Measurements from ENCODE around the gene AXIN2.

The AXIN2 gene

DNA sequence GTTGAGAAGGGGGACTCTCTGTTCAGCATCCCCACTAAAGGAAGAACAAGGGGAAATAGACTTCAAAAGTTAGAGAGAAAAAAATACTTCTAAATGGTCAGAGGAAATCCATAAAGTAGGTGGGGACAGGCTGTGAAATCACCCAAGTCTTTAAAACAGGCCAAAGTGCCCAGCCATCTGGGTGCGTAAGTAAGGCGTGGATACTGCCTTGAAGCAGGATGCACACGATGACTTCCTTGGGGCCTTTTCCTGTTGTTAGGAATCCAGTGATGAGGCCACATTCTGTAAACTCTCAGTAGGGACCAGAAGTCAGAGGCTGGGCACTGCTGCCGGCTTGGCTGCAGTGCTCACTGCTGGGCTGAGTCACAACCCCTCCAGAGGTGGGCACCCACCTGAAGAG lies 9.2 kb downstream of the AXIN2 start:
- Histone ChIP-seq H3K9me3 (ENCODE audit: insufficient read depth, low read depth, low read length) (no peaks in the 10 kb centered on the region), H3K4me1 (ENCODE audit: insufficient read depth, low read length) (peaks cover 56% of the 10 kb centered on the region), H3K4me3 (ENCODE audit: low read length) (no peak overlapping the region), H3K36me3 (ENCODE audit: insufficient read depth, low read length) (peaks cover 65% of the 10 kb centered on the region), H3K27ac (ENCODE audit: low read depth, low read length) (no peak overlapping the region), H3K9ac (ENCODE audit: low read depth, low read length) (no peak overlapping the region), H3K27me3 (ENCODE audit: insufficient read depth, low read length) (no peaks in the 10 kb centered on the region)
- WGBS: 86% methylated on average over 4 of the region's 4 CpGs

DNA sequence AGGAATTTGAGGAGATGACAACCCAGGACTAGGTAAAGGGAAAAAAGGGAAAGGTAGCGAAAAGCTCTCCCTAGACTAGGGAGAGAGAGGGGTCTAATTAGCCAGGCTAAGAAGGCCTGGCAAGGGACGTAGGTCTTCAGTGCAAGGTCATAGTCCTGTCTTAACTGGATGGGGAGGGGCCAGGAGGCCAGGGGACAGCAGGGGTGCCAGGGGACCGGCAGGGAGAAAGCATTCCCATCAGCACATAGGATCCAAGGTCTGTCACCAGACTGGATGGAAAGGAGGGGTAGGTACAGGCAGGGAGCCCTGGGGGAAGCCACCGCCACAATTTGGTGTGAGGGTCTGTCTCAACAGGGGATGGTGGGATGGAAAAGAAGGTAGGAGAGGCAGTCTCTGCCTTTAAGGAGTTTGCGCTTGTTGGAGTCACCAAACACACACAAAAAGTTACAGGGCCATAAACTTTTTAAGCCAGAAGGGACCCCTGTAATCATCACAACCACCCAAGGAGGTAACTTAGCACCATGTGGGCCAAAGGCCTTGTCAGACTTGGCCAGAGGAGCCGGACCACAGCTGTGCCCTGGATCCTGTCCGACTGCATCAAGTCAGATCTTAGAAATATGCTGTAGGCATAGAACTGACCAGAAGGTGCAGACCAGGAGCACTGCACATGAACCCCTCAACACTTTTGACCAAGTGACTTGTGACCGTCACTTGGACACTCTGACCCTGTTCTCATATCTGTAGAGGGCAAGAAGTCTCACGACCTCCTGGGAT lies 10.0 kb downstream of the AXIN2 start:
- Histone ChIP-seq H3K27me3 (ENCODE audit: insufficient read depth, low read length) (no peaks in the 10 kb centered on the region), H3K9ac (ENCODE audit: low read depth, low read length) (no peak overlapping the region), H3K36me3 (ENCODE audit: insufficient read depth, low read length) (peaks cover 67% of the 10 kb centered on the region), H3K9me3 (ENCODE audit: insufficient read depth, low read depth, low read length) (no peaks in the 10 kb centered on the region), H3K4me3 (ENCODE audit: low read length) (no peak overlapping the region), H3K4me1 (ENCODE audit: insufficient read depth, low read length) (peaks cover 56% of the 10 kb centered on the region), H3K27ac (ENCODE audit: low read depth, low read length) (no peak overlapping the region)
- WGBS: 85% methylated on average over 8 of the region's 9 CpGs

GRCh38 chr17:65550758-65551157 lies 10.7 kb downstream of the AXIN2 start:
- WGBS: 86% methylated on average over 4 of the region's 4 CpGs
- H3K27ac ChIP-seq (ENCODE audit: low read depth, low read length): no peak overlapping the region

DNA sequence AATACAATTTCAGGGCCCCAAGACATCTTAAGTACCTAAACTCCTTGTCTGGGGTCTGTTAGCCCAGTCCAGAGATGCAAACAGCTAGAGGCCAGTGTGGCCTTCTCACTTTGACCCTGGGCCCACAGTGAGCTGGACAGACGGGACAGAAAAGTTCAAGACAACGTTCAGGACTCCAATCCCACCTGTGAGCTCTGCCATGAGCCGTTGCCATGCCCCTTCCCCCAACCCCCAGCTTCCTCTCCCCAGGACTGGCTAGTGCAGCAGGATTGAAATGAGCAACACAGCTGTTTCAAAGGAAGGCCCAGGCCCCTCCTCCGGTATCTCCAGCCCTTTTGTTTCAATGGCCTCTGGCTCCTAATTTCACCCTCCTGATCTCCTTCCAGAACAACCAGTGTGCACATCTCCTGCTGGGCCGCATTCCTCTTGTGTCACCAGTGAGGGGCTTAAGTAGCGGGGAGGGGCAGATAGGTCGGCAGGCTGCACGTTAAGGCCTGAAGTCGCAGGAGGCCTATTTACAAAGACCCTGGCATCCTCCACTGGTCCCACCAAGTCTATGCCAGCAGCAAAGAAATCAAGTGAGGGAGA lies 11.3 kb downstream of the AXIN2 start:
- Histone ChIP-seq H3K9me3 (ENCODE audit: insufficient read depth, low read depth, low read length) (no peaks in the 10 kb centered on the region), H3K4me1 (ENCODE audit: insufficient read depth, low read length) (peaks cover 55% of the 10 kb centered on the region), H3K27ac (ENCODE audit: low read depth, low read length) (peak overlapping the region; percentile 5; the same call in 1 of the 2 replicates), H3K9ac (ENCODE audit: low read depth, low read length) (no peak overlapping the region), H3K36me3 (ENCODE audit: insufficient read depth, low read length) (peaks cover 70% of the 10 kb centered on the region), H3K27me3 (ENCODE audit: insufficient read depth, low read length) (no peaks in the 10 kb centered on the region), H3K4me3 (ENCODE audit: low read length) (no peak overlapping the region)
- WGBS: 52% methylated on average over 9 of the region's 9 CpGs

More at GRCh38 chr17:65550758-65551157, 10.7 kb downstream of the AXIN2 start:
- Histone ChIP-seq H3K4me1 (ENCODE audit: insufficient read depth, low read length) (peaks cover 55% of the 10 kb centered on the region), H3K9ac (ENCODE audit: low read depth, low read length) (no peak overlapping the region), H3K4me3 (ENCODE audit: low read length) (no peak overlapping the region), H3K9me3 (ENCODE audit: insufficient read depth, low read depth, low read length) (no peaks in the 10 kb centered on the region), H3K36me3 (ENCODE audit: insufficient read depth, low read length) (peaks cover 69% of the 10 kb centered on the region), H3K27me3 (ENCODE audit: insufficient read depth, low read length) (no peaks in the 10 kb centered on the region)

- Histone ChIP-seq H3K27ac (ENCODE audit: low read depth, low read length) (no peak overlapping the region), H3K36me3 (ENCODE audit: insufficient read depth, low read length) (peaks cover 77% of the 10 kb centered on the region), H3K4me1 (ENCODE audit: insufficient read depth, low read length) (peaks cover 57% of the 10 kb centered on the region), H3K9me3 (ENCODE audit: insufficient read depth, low read depth, low read length) (no peaks in the 10 kb centered on the region), H3K9ac (ENCODE audit: low read depth, low read length) (no peak overlapping the region), H3K27me3 (ENCODE audit: insufficient read depth, low read length) (no peaks in the 10 kb centered on the region), H3K4me3 (ENCODE audit: low read length) (no peak overlapping the region)
- WGBS: 95% methylated on average over 6 of the region's 6 CpGs
Measured at GRCh38 chr17:65548269-65548969, 13.0 kb downstream of the AXIN2 start.

DNA sequence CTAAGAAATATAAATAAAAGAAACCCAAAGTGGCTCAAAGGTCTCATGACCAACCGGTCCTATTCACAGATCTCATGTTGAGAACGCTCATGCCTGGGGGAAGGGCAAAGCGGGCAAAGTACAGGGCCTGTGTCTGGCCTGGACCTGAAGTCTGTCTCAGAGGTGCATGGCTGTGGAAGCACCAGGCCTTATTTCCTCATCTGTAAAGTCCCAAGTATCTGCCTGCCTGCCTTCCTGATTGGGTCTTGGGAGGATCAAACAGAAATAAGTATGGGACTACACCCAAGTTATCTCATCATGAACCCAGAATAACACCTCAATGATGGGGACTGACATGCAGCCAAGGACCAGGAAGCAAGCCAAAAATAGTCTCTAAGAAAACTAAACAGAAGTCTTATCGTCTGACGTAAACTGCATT lies 14.2 kb downstream of the AXIN2 start:
- no peak overlapping the region; the same call in 1 of the 2 replicates for H3K27ac ChIP-seq (ENCODE audit: low read depth, low read length)
- no peaks in the 10 kb centered on the region for H3K9me3 ChIP-seq (ENCODE audit: insufficient read depth, low read depth, low read length)
- 90% methylated on average over 5 of the region's 5 CpGs for WGBS
- H3K9ac ChIP-seq (ENCODE audit: low read depth, low read length): no peak overlapping the region
- H3K4me1 ChIP-seq (ENCODE audit: insufficient read depth, low read length): peaks cover 54% of the 10 kb centered on the region
- H3K4me3 ChIP-seq (ENCODE audit: low read length): no peak overlapping the region
- H3K27me3 ChIP-seq (ENCODE audit: insufficient read depth, low read length): no peaks in the 10 kb centered on the region
- peaks cover 83% of the 10 kb centered on the region for H3K36me3 ChIP-seq (ENCODE audit: insufficient read depth, low read length)

DNA sequence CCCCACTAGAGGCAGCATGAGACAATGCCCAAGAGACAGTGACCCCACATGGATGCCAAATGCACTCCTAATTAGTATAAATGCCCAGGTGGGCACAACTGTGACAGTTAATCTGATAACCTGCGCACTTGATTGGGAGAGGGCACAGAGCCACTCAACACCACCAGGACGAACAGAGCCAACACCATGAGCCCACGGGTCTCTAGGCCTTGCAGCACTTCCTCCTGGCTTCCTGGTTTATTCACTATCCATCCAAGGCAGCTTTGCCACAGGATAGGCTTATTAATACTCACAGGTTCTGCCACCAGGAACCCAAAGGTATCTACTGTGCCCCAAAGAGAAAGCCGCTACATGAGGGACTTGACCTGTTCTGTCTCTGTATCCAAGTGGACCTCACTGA lies 14.9 kb downstream of the AXIN2 start:
- peaks cover 51% of the 10 kb centered on the region for H3K4me1 ChIP-seq (ENCODE audit: insufficient read depth, low read length)
- no peak overlapping the region for H3K9ac ChIP-seq (ENCODE audit: low read depth, low read length)
- H3K27ac ChIP-seq (ENCODE audit: low read depth, low read length): peak overlapping the region; percentile 24; the same call in 1 of the 2 replicates
- H3K4me3 ChIP-seq (ENCODE audit: low read length): no peak overlapping the region
- H3K36me3 ChIP-seq (ENCODE audit: insufficient read depth, low read length): peaks cover 83% of the 10 kb centered on the region
- no peaks in the 10 kb centered on the region for H3K9me3 ChIP-seq (ENCODE audit: insufficient read depth, low read depth, low read length)
- WGBS: 92% methylated on average over 4 of the region's 4 CpGs
- H3K27me3 ChIP-seq (ENCODE audit: insufficient read depth, low read length): no peaks in the 10 kb centered on the region

DNA sequence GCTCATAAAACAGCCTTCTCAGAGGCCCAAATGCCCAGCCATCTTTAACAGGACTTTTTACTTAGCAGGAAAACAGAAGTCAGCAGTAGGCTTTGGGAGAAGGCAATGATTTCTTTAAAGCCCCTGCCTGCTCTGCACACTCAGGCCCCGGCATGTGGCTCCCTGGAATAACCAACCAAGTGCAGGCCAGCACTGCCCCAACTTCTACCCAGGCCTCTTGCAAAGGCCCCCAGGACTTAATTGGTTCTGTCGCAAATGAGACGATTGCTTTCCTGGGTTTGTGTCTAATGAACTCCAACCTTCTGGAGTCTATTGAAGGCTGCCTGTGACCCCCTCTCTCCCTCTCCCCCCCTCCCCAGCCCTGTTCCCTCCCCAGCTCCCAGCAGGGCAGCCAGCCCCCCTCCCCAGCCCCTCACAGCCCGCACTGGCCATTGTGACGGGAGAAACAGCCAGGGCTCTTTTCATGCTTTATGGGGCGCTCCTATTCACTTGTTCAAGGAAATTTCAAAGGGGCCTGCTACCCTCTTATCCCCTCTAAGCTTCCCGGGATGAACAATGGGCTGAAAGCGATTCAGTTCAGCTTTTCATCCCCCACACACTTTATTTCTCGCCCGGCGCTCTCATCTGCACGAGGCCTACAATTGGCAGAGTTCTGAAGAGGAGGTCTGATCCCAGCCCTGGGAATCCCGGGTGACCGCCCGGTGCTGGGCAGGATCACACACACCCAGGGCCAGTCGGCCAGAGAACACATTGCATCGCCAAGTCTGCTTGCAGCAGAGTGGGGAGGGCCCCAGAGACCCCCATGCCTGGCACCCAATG lies 15.5 kb downstream of the AXIN2 start:
- Histone ChIP-seq H3K4me1 (ENCODE audit: insufficient read depth, low read length) (peaks cover 44% of the 10 kb centered on the region), H3K9ac (ENCODE audit: low read depth, low read length) (no peak overlapping the region), H3K27me3 (ENCODE audit: insufficient read depth, low read length) (no peaks in the 10 kb centered on the region), H3K9me3 (ENCODE audit: insufficient read depth, low read depth, low read length) (no peaks in the 10 kb centered on the region), H3K36me3 (ENCODE audit: insufficient read depth, low read length) (peaks cover 83% of the 10 kb centered on the region), H3K4me3 (ENCODE audit: low read length) (no peak overlapping the region), H3K27ac (ENCODE audit: low read depth, low read length) (peak overlapping the region; percentile 24; the same call in 1 of the 2 replicates)
- WGBS: 79% methylated on average over 17 of the region's 17 CpGs

GRCh38 chr17:65544672-65545071 lies 16.8 kb downstream of the AXIN2 start:
- Histone ChIP-seq H3K4me1 (ENCODE audit: insufficient read depth, low read length) (peaks cover 42% of the 10 kb centered on the region), H3K9me3 (ENCODE audit: insufficient read depth, low read depth, low read length) (no peaks in the 10 kb centered on the region), H3K9ac (ENCODE audit: low read depth, low read length) (no peak overlapping the region), H3K36me3 (ENCODE audit: insufficient read depth, low read length) (peaks cover 88% of the 10 kb centered on the region), H3K27ac (ENCODE audit: low read depth, low read length) (no peak overlapping the region), H3K4me3 (ENCODE audit: low read length) (no peak overlapping the region), H3K27me3 (ENCODE audit: insufficient read depth, low read length) (no peaks in the 10 kb centered on the region)
- 89% methylated on average over 11 of the region's 11 CpGs for WGBS

DNA sequence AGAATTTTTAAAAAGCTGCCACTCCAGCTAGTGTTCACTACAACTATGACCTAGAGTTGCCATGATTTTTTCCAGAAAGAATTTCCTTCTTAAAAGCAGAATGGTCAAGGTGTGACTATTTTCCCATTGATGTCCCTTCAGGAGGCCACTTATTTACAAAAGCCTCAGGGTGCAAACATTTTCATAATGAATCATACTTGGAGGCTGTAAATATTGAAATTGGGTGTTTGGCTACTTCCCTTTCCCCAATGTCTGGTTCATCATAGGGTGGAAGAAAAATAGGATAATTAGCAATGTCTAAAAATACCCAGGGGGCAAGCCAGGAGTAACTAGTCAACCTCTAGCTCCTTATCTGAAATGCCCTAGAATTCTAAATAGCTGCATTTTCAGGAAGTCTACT lies 18.8 kb downstream of the AXIN2 start:
- H3K27ac ChIP-seq (ENCODE audit: low read depth, low read length): no peak overlapping the region
- no peak overlapping the region for H3K9ac ChIP-seq (ENCODE audit: low read depth, low read length)
- peaks cover 84% of the 10 kb centered on the region for H3K36me3 ChIP-seq (ENCODE audit: insufficient read depth, low read length)
- no peaks in the 10 kb centered on the region for H3K9me3 ChIP-seq (ENCODE audit: insufficient read depth, low read depth, low read length)
- H3K4me1 ChIP-seq (ENCODE audit: insufficient read depth, low read length): peaks cover 41% of the 10 kb centered on the region
- H3K27me3 ChIP-seq (ENCODE audit: insufficient read depth, low read length): no peaks in the 10 kb centered on the region
- no peak overlapping the region for H3K4me3 ChIP-seq (ENCODE audit: low read length)

Measured in HUES64 (cell line).